Activated CD4-positive, alpha-beta T cell treated with anti-CD3 and anti-CD28 coated beads for 4 hours (primary cell): ENCODE measurements around the gene TRAK1.

Experiments
- DNase-seq, 2 donors: peaks; one replicate each; pipeline ENCODE4 v3.0.0-alpha.2; 2020

TRAK1 gene

GRCh38 chr3:42127226-42127625 lies 36.1 kb downstream of the TRAK1 start:
- DNase-seq: no peak

GRCh38 chr3:42128526-42128925 lies 37.4 kb downstream of the TRAK1 start:
- DNase-seq: no peak

GRCh38 chr3:42129014-42129953 lies 38.1 kb downstream of the TRAK1 start:
- DNase-seq: no peak

GRCh38 chr3:42130007-42130328 lies 38.8 kb downstream of the TRAK1 start:
- DNase-seq: no peak

- DNase-seq: no peak
These were observed 39.3 kb downstream of the TRAK1 start for GRCh38 chr3:42130329-42131070.

- no peak for DNase-seq
These were observed 42.5 kb downstream of the TRAK1 start for GRCh38 chr3:42133500-42134298.

- no peak for DNase-seq
These were observed 43.8 kb downstream of the TRAK1 start for GRCh38 chr3:42134867-42135464.

- DNase-seq: no peak
These were observed 48.7 kb downstream of the TRAK1 start for GRCh38 chr3:42139621-42140453.

- no peak for DNase-seq
These were observed 49.6 kb downstream of the TRAK1 start for GRCh38 chr3:42140665-42141203.

- DNase-seq: no peak
These were observed 52.3 kb downstream of the TRAK1 start for GRCh38 chr3:42143440-42143839.

GRCh38 chr3:42144209-42144608 lies 53.1 kb downstream of the TRAK1 start:
- DNase-seq: no peak

GRCh38 chr3:42148086-42148848 lies 57.1 kb downstream of the TRAK1 start:
- DNase-seq: no peak

GRCh38 chr3:42148982-42149432 lies 57.9 kb downstream of the TRAK1 start:
- DNase-seq: no peak

- DNase-seq: no peak
These were observed 58.4 kb downstream of the TRAK1 start for GRCh38 chr3:42149532-42149931.

- no peak for DNase-seq
These were observed 58.8 kb downstream of the TRAK1 start for GRCh38 chr3:42149975-42150374.

- no peak for DNase-seq
These were observed 60.5 kb downstream of the TRAK1 start for GRCh38 chr3:42151596-42152168.

GRCh38 chr3:42152193-42152592 lies 61.0 kb downstream of the TRAK1 start:
- DNase-seq: no peak

GRCh38 chr3:42153039-42153438 lies 61.9 kb downstream of the TRAK1 start:
- DNase-seq: no peak

- DNase-seq: no peak
These were observed 66.7 kb downstream of the TRAK1 start for GRCh38 chr3:42157540-42158538.
